ENCODE data around the gene PKP1.
"Not testable (repeated sequence)": the region's sequence is repeated elsewhere in the genome, so short reads cannot be mapped to it uniquely, and the experiment has no call there.

Gene PKP1

GRCh38 chr1:201282931-201283829 lies at the start of gene PKP1:
PKP1 (plus strand) TSS chr1:201283506; CDS start chr1:201283703, 197 bp downstream.
- peak within 1 kb of the TSS; percentile 98 for H3K27ac ChIP-seq
- no peak for TF ChIP-seq ZFX (IDR thresholded peaks at IDR 0.05)

GRCh38 chr1:201239646-201240045 lies 43.7 kb upstream of the PKP1 start:
- not testable (repeated sequence) for H3K27ac ChIP-seq

- TF ChIP-seq ZFX (IDR thresholded peaks at IDR 0.05) (no peak), CTCF (conservative IDR thresholded peaks at IDR 0.05) (no peak)
- H3K27ac ChIP-seq = no peak overlapping the region
Observed at GRCh38 chr1:201240171-201240570, 43.1 kb upstream of the PKP1 start.

GRCh38 chr1:201241736-201242135 lies 41.6 kb upstream of the PKP1 start:
- H3K27ac ChIP-seq = no peak overlapping the region
- no peak for TF ChIP-seq CTCF (conservative IDR thresholded peaks at IDR 0.05)
- no peak for TF ChIP-seq ZFX (IDR thresholded peaks at IDR 0.05)

GRCh38 chr1:201245082-201245481 lies 38.2 kb upstream of the PKP1 start:
- no peak overlapping the region for H3K27ac ChIP-seq
- no peak for TF ChIP-seq CTCF (conservative IDR thresholded peaks at IDR 0.05)
- TF ChIP-seq ZFX (IDR thresholded peaks at IDR 0.05) = no peak

GRCh38 chr1:201248721-201249559 lies 34.4 kb upstream of the PKP1 start:
- no peak for TF ChIP-seq ZFX (IDR thresholded peaks at IDR 0.05)
- TF ChIP-seq CTCF (conservative IDR thresholded peaks at IDR 0.05) = no peak
- no peak overlapping the region for H3K27ac ChIP-seq

- no peak overlapping the region for H3K27ac ChIP-seq
- TF ChIP-seq CTCF (conservative IDR thresholded peaks at IDR 0.05) (no peak), ZFX (IDR thresholded peaks at IDR 0.05) (no peak)
Observed at GRCh38 chr1:201250326-201251011, 32.8 kb upstream of the PKP1 start.

- TF ChIP-seq CTCF (conservative IDR thresholded peaks at IDR 0.05) (no peak), ZFX (IDR thresholded peaks at IDR 0.05) (no peak)
- no peak overlapping the region for H3K27ac ChIP-seq
Observed at GRCh38 chr1:201251411-201251810, 31.9 kb upstream of the PKP1 start.

Data from C4-2B (cell line).